Immature natural killer cell (primary cell): ENCODE measurements around the gene LPCAT1. TPM values are rescaled to one million over a fixed set of nuclear protein-coding genes. Genes with fewer than 3 reads are reported as not detected.
"Not testable (repeated sequence)": the region's sequence is repeated elsewhere in the genome, so short reads cannot be mapped to it uniquely, and the experiment has no call there.

ENCODE experiments used
- DNase-seq, 3 donors: peaks; one replicate each; pipeline ENCODE4 v3.0.0; 2022; ENCODE audit warnings: mixed read lengths in 1 of 3
- H3K27ac Mint-ChIP-seq, 6 donors: one replicate each; pipeline ENCODE4 v1.8.0; 2020; ENCODE audit warnings: mixed read lengths in 6 of 6, mild to moderate bottlenecking in 5 of 6, inconsistent platforms in 4 of 6, moderate library complexity in 3 of 6
- H3K27me3 Mint-ChIP-seq, 3 donors: one replicate each; pipeline ENCODE4 v1.8.0; 2020 to 2021; ENCODE audit warnings: low read depth in 3 of 3, mild to moderate bottlenecking in 3 of 3, mixed read lengths in 3 of 3, moderate library complexity in 3 of 3, inconsistent platforms in 1 of 3
- H3K36me3 Mint-ChIP-seq, 3 donors: one replicate each; pipeline ENCODE4 v1.8.0; 2020; ENCODE audit warnings: mixed read lengths in 3 of 3, inconsistent platforms in 2 of 3, mild to moderate bottlenecking in 2 of 3
- H3K4me1 Mint-ChIP-seq, 2 donors: one replicate each; pipeline ENCODE4 v1.8.0; 2020; ENCODE audit warnings: inconsistent platforms in 2 of 2, mild to moderate bottlenecking in 2 of 2, mixed read lengths in 2 of 2, moderate library complexity in 1 of 2
- H3K4me3 Mint-ChIP-seq, 5 donors: one replicate each; pipeline ENCODE4 v1.8.0; 2020; ENCODE audit warnings: mild to moderate bottlenecking in 5 of 5, mixed read lengths in 5 of 5, inconsistent platforms in 3 of 5, moderate library complexity in 3 of 5
- H3K9me3 Mint-ChIP-seq, 6 donors: one replicate each; pipeline ENCODE4 v1.8.0; 2020; ENCODE audit warnings: mild to moderate bottlenecking in 6 of 6, mixed read lengths in 6 of 6, inconsistent platforms in 4 of 6, moderate library complexity in 3 of 6
- polyA plus RNA-seq, 3 donors: library from polyadenylated mRNA; unstranded; fragments of 300-500 nt; fragmentation: Illumina TruSeq; gene quantifications; one replicate each; pipeline ENCODE4 v1.2.3, GENCODE V29; 2021

The LPCAT1 gene
- polyA plus RNA-seq, 3 donors from 2014 or later = 107 to 255 (median 144) TPM

- Mint-ChIP-seq H3K27me3 (peaks cover 0 to 15% (median 2%) of the 10 kb centered on the region in 3 donors), H3K4me3 (no peak overlapping the region), H3K9me3 (peaks cover 12 to 40% (median 33%) of the 10 kb centered on the region in 6 donors), H3K36me3 (peaks cover 0 to 15% (median 15%) of the 10 kb centered on the region in 3 donors), H3K27ac (no peak overlapping the region), H3K4me1 (no peaks in the 10 kb centered on the region)
- DNase-seq = no peak
Measured at GRCh38 chr5:1430121-1430795, 93.5 kb downstream of the LPCAT1 start.

- Mint-ChIP-seq H3K27ac (no peak overlapping the region), H3K4me3 (no peak overlapping the region), H3K36me3 (peaks cover 0 to 15% (median 15%) of the 10 kb centered on the region in 3 donors), H3K9me3 (peaks cover 14 to 42% (median 33%) of the 10 kb centered on the region in 6 donors), H3K4me1 (no peaks in the 10 kb centered on the region), H3K27me3 (peaks cover 0 to 17% (median 4%) of the 10 kb centered on the region in 3 donors)
- DNase-seq = no peak
Measured at GRCh38 chr5:1429496-1429895, 94.3 kb downstream of the LPCAT1 start.

GRCh38 chr5:1429066-1429465 lies 94.7 kb downstream of the LPCAT1 start:
- peaks cover 0 to 14% (median 7%) of the 10 kb centered on the region in 3 donors for H3K27me3 Mint-ChIP-seq
- H3K9me3 Mint-ChIP-seq = peaks cover 14 to 42% (median 33%) of the 10 kb centered on the region in 6 donors
- peaks cover 0 to 15% (median 15%) of the 10 kb centered on the region in 3 donors for H3K36me3 Mint-ChIP-seq
- H3K27ac Mint-ChIP-seq = no peak overlapping the region
- no peak for DNase-seq
- no peaks in the 10 kb centered on the region for H3K4me1 Mint-ChIP-seq
- H3K4me3 Mint-ChIP-seq = no peak overlapping the region

GRCh38 chr5:1428107-1428506 lies 95.7 kb downstream of the LPCAT1 start:
- Mint-ChIP-seq H3K27me3 (peaks cover 0 to 12% (median 5%) of the 10 kb centered on the region in 3 donors), H3K27ac (no peak overlapping the region), H3K36me3 (peaks cover 0 to 15% (median 12%) of the 10 kb centered on the region in 3 donors), H3K4me3 (no peak overlapping the region), H3K4me1 (no peaks in the 10 kb centered on the region), H3K9me3 (peaks cover 12 to 42% (median 33%) of the 10 kb centered on the region in 6 donors)
- DNase-seq = no peak

GRCh38 chr5:1424716-1425115 lies 99.0 kb downstream of the LPCAT1 start:
- DNase-seq = no peak
- H3K4me1 Mint-ChIP-seq = no peaks in the 10 kb centered on the region
- peaks cover 2 to 12% (median 5%) of the 10 kb centered on the region in 3 donors for H3K27me3 Mint-ChIP-seq
- H3K27ac Mint-ChIP-seq = no peak overlapping the region
- peaks cover 0 to 12% (median 9%) of the 10 kb centered on the region in 3 donors for H3K36me3 Mint-ChIP-seq
- H3K9me3 Mint-ChIP-seq = peaks cover 10 to 40% (median 33%) of the 10 kb centered on the region in 6 donors
- H3K4me3 Mint-ChIP-seq = no peak overlapping the region

- Mint-ChIP-seq H3K27me3 (peaks cover 2 to 10% (median 5%) of the 10 kb centered on the region in 3 donors), H3K36me3 (peaks cover 0 to 9% (median 8%) of the 10 kb centered on the region in 3 donors), H3K9me3 (peaks cover 8 to 34% (median 26%) of the 10 kb centered on the region in 6 donors), H3K4me1 (no peaks in the 10 kb centered on the region), H3K27ac (no peak overlapping the region), H3K4me3 (no peak overlapping the region)
- DNase-seq = no peak
Measured at GRCh38 chr5:1423901-1424603, 99.7 kb downstream of the LPCAT1 start.

- not testable (repeated sequence) for H3K27ac Mint-ChIP-seq, H3K4me3 Mint-ChIP-seq, H3K36me3 Mint-ChIP-seq, DNase-seq, H3K4me1 Mint-ChIP-seq
- Mint-ChIP-seq H3K27me3 (peaks cover 5 to 10% (median 5%) of the 10 kb centered on the region in 3 donors), H3K9me3 (peaks cover 5 to 20% (median 14%) of the 10 kb centered on the region in 6 donors)
Measured at GRCh38 chr5:1422522-1422921, 101.2 kb downstream of the LPCAT1 start.

- Mint-ChIP-seq H3K4me1 (no peaks in the 10 kb centered on the region), H3K4me3 (no peak overlapping the region), H3K9me3 (peaks cover 4 to 12% (median 6%) of the 10 kb centered on the region in 6 donors), H3K27ac (no peak overlapping the region), H3K27me3 (peaks cover 5 to 8% (median 5%) of the 10 kb centered on the region in 3 donors), H3K36me3 (no peaks in the 10 kb centered on the region)
- no peak for DNase-seq
Measured at GRCh38 chr5:1421521-1422341, 102.0 kb downstream of the LPCAT1 start.

GRCh38 chr5:1420211-1421195 lies 103.3 kb downstream of the LPCAT1 start:
- Mint-ChIP-seq H3K27ac (no peak overlapping the region), H3K27me3 (peaks cover 5 to 6% (median 5%) of the 10 kb centered on the region in 3 donors), H3K4me3 (no peak overlapping the region), H3K36me3 (no peaks in the 10 kb centered on the region), H3K4me1 (no peaks in the 10 kb centered on the region), H3K9me3 (peaks cover 0 to 3% (median under 1%) of the 10 kb centered on the region in 6 donors)
- no peak for DNase-seq

GRCh38 chr5:1419476-1420210 lies 104.1 kb downstream of the LPCAT1 start:
- no peak overlapping the region for H3K4me3 Mint-ChIP-seq
- H3K27ac Mint-ChIP-seq = no peak overlapping the region
- H3K9me3 Mint-ChIP-seq = no peaks in the 10 kb centered on the region
- DNase-seq = no peak
- no peaks in the 10 kb centered on the region for H3K4me1 Mint-ChIP-seq
- H3K36me3 Mint-ChIP-seq = no peaks in the 10 kb centered on the region
- H3K27me3 Mint-ChIP-seq = peaks cover 2 to 5% (median 4%) of the 10 kb centered on the region in 3 donors

GRCh38 chr5:1418921-1419280 lies 104.9 kb downstream of the LPCAT1 start:
- no peak overlapping the region for H3K4me3 Mint-ChIP-seq
- H3K27me3 Mint-ChIP-seq = peaks cover 0 to 6% (median 4%) of the 10 kb centered on the region in 3 donors
- peak overlapping the region in 1 of 6 donors; percentile 10 for H3K27ac Mint-ChIP-seq
- no peak for DNase-seq
- no peaks in the 10 kb centered on the region for H3K36me3 Mint-ChIP-seq
- no peaks in the 10 kb centered on the region for H3K9me3 Mint-ChIP-seq
- no peaks in the 10 kb centered on the region for H3K4me1 Mint-ChIP-seq

- no peaks in the 10 kb centered on the region for H3K4me1 Mint-ChIP-seq
- H3K9me3 Mint-ChIP-seq = no peaks in the 10 kb centered on the region
- H3K27ac Mint-ChIP-seq = peak overlapping the region in 1 of 6 donors; percentile 10
- DNase-seq = no peak
- peaks cover 0 to 6% (median 4%) of the 10 kb centered on the region in 3 donors for H3K27me3 Mint-ChIP-seq
- H3K36me3 Mint-ChIP-seq = no peaks in the 10 kb centered on the region
- no peak overlapping the region for H3K4me3 Mint-ChIP-seq
Measured at GRCh38 chr5:1418238-1418920, 105.4 kb downstream of the LPCAT1 start.
